GM12873 (cell line): Measurements from ENCODE around the gene WASL.

Source experiments
- CTCF ChIP-seq: IDR thresholded peaks from 2 replicates; pipeline ENCODE4 v1.5.1; 2012; ENCODE audit warnings: low read depth, mild to moderate bottlenecking, moderate library complexity, low read length, control low read depth; ENCODE audit not compliant: insufficient read depth; ENCODE audit errors: missing control alignments

The WASL gene

GRCh38 chr7:123748734-123749536 lies at the start of gene WASL:
TSS of gene WASL (minus strand) at chr7:123749003. CDS start at chr7:123748734, 269 bp downstream.
- TF ChIP-seq CTCF, result no peak

GRCh38 chr7:123797673-123798531 lies 49.1 kb upstream of the WASL start:
- TF ChIP-seq CTCF, result peak; percentile 42

- no peak for TF ChIP-seq CTCF
Measured at GRCh38 chr7:123796568-123796967, 47.8 kb upstream of the WASL start.

- no peak for TF ChIP-seq CTCF
Measured at GRCh38 chr7:123795917-123796316, 47.1 kb upstream of the WASL start.

- no peak for TF ChIP-seq CTCF
Measured at GRCh38 chr7:123792547-123792946, 43.7 kb upstream of the WASL start.

- no peak for TF ChIP-seq CTCF
Measured at GRCh38 chr7:123791001-123791400, 42.2 kb upstream of the WASL start.

GRCh38 chr7:123789817-123790216 lies 41.0 kb upstream of the WASL start:
- no peak for TF ChIP-seq CTCF
